Activated CD4-positive, alpha-beta T cell treated with anti-CD3 and anti-CD28 coated beads for 1 hour (primary cell): ENCODE measurements around the gene PFKL.

ENCODE experiments used
- DNase-seq: peaks from one replicate; pipeline ENCODE4 v3.0.0-alpha.2; 2020

Gene PFKL

DNA sequence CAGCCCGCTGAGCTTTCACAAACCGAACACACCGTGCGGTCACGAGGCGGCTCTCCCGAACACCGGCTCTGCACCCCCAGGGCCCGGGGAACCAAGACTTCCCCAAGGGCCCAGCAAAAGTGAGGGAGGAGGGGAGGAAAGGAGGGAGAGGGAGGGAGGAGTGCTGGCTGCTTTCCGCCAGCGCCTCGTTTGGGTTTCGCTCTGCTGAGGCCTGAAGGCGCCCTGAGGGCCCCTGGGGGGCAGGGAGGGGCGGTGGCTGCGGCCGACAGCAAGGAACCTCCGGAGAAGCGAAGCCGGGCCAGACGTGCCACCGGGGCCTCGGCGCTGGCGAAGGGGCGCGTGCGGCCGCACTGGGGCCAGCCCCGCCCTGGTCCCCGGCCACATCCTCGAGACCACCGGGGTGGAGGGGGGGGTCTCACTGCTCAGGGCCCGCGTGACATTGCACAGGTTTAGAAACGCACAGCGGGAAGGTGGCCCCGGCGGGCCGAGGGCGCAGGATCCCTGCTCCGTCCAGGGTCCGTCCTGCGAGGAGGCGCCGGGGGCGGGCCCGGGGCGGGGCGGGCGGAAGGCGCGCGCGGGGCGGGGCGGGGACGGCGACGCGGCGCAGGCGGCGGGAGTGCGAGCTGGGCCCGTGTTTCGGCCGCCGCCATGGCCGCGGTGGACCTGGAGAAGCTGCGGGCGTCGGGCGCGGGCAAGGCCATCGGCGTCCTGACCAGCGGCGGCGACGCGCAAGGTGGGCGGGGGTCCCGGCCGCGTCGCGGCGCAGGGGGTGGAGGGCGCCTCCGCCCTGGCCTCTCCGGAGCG lies at the start of gene PFKL:
TSS of gene PFKL (plus strand) at position 596 of the 804 bp plus-strand sequence. CDS start at position 649, 53 bp downstream.
- peak; percentile 26 for DNase-seq

DNA sequence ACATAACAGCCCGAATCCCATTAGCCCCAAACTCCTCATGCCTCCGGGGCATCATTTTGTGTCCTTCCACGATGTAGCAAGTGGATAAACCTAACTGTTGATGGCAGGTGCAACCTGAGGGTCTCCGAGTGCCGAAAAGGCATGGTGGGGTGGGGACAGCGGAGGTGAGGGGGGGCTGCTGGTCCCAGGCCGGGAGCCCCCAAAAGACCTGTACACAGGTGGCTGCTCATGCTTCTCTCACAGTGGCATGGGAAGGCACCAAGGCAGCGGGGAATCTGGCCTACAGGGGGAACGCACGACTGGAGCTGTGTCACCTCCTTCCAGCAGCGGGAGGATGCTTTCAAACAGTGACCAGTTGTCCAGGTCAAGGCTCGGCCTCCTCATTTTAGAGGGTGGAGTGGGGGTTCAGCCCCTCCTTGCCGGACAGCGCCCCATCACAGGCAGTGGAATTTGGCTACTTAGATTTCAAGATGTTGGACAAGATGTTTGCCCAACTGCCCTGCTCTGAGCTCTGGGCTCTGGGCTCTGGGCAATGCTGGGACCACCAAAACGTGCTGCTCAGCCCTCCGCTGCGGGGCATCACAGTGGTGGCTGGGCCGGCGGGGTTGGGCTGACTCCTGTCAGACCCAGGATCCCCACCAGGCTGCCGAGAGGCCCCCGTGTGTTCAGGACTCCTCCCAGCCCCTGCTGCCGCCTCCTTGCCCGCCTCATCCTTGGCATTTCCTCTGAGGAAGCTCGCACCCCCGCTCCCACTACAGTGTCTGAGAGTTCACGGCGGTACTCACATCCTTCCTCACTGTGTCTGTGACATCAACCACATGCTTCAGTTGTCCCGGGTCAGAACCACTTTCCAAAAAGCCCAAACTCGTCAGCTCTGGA lies 45.8 kb upstream of the PFKL start:
- no peak for DNase-seq

DNA sequence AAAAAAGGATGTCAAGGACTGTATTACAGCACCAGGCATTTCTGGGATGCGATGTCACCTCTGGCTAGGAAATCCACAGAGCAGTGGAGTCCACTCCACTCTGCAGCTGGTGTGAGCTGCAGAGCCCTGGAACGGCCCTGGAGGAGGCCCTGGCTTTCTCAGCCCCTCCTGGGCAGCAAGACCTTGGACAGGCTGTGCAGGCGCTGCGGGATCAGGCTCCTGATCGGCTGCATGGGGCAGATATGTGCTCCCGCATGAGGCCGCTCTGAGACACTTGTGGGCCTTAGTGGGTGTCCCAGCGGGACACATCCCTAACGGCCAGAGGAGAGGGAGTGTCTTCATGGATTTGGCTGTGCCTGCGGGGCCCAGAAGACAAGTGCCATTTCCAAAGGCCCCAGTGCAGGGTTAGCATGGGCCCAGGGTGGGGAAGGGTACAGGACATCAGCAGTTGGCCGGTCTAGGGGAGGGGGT lies 44.3 kb upstream of the PFKL start:
- DNase-seq: no peak

DNA sequence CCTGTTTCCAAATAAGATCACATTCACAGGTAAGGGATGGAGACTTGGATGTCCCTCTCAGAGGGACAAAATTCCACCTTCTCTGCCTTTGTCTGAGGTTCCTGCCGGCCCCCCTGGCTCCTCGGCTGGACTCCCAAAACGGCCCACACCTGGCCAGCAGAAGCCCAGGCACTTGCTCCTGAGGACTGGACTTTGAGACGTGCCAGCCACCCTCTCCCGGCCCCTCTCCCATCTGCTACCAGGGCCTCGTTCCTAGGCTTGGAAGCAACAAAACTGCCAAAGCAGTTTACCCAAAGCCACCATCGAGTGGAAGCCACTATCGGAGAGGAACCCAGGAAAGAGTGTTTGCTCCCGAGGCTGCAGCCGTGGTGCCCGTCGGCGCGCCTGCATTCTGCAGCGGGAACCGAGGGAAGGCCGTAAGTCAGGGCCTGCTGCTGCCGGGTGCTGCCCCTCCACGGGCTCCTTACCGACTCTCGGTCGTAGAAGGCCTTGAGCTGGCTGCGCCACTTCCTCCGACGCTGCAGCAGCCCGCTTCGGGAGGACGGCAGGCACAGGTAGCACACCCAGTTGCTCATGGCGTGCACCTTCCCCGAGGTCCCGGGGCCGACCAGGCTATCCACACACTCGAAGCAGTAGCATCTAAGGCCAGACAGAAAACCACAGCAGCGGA lies 41.7 kb upstream of the PFKL start:
- no peak for DNase-seq

DNA sequence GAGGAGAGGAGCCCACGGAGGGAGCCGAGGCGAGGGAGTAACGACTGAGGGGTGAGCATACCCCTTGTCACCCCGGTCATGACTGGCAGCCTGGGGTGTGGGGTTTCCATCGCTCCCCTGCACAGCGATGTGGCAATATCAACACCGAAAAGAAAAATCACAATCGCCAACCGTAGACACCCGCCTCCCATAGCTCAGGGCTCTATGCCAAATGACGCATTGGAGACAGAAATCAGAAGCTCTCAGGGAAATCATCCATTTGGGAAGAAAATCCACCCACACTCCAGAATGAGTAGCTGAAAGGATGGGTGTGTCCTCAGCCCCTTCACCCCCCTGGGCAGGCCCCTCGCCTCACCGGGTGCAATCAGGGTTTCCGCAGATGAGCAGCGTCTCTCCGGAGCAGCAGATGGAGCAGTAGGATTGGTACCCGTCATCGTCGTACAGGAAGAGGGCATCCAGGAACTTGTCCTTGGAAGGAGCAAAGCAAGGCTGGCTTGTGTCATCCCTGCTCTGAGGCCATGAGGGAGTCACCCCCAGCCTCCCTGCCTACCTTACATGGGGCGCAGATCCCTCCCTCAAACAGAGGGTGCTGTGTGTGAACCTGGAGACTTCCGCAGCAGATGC lies 40.7 kb upstream of the PFKL start:
- no peak for DNase-seq

DNA sequence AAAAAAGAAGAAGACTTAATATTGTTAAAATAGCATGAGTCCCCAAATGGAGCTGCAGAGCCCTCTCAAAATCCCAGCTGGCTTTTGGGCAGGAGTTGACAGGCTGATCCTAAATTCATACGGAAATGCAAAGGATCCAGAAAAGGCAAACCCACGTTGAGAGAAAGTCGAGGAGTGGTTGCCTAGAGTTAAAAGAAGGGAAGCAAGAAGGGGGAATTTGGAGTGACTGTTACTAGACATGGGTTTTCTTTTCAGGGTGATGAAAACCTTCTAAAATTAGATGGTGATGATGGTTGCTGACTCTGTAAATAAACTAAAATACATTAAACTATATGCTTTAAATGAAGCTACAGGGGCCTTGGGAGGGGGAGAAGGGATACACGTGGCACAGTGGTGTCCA lies 39.8 kb upstream of the PFKL start:
- no peak for DNase-seq

DNA sequence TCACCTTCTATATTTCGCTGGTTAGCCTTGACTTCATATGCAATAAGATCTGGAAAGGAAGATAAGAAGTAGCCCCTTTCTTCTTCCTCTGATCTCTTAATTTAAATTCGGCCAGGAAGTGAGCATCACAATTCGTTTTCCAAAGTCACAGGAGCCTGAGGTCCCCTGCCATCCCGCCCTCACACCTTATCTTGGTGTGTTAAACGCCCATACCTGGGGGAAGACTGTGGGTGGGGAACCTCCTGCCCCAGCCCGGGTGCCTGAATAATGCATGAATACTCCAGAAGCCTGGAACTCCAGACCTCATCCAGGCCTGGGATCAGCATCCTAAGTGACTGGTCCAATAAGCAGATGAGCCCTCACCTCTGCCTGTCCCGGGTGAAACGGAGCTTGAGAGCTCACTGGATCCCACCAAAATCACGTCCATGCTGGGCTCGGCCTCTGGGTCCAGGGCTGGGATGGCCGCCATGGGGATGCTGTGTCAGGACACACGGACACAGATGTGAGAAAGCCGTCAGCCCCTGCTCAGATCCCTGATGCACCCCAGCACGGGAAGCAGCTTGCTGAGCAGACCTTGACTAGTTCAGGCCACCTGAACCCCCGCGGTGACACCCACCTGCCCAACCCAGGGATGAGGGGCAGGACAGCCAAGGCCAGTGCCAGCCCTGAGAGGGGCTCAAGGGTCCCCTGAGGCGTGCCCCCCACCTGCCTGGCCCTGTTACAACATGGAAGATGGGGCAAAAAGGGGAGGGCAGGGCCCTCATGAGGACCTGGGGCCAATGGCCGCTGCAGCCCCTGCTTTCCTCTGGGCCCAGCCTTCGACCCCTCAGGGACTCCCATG lies 38.8 kb upstream of the PFKL start:
- no peak for DNase-seq

DNA sequence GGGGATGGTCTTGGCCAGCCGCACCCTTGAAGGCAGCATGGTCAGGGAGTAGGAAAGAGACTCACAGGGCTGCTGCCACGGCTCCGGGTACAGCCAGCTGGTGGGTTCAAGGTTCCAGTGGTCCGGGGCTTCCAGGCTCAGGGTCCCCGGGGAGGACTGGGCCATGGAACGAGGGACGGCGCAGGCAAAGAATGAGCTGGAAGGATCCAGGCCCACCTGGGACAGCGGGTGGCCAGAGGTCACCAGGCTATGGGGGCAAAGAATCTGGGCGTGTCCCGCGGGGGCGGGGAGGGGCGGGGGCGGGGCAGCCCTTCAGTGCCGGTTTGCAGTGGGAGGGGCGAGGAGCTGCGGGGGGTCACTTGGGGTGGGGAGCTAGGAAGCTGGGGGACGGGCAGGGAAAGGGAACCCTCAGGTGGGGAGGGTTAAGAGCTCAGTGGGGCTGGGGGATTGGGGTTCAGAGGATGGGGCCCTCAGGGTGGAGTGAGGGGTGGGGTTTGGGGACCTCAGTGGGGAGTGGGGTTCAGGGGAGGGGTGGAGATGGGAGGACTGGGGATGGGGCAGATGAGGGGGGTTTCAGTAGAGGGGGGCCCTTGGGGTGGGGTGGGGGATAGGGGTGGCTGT lies 38.1 kb upstream of the PFKL start, which contains the start of gene DNMT3L:
TSS of gene DNMT3L (minus strand) at position 223 of the 621 bp plus-strand sequence. CDS start 638 bp downstream, outside the sequence.
- DNase-seq: no peak

DNA sequence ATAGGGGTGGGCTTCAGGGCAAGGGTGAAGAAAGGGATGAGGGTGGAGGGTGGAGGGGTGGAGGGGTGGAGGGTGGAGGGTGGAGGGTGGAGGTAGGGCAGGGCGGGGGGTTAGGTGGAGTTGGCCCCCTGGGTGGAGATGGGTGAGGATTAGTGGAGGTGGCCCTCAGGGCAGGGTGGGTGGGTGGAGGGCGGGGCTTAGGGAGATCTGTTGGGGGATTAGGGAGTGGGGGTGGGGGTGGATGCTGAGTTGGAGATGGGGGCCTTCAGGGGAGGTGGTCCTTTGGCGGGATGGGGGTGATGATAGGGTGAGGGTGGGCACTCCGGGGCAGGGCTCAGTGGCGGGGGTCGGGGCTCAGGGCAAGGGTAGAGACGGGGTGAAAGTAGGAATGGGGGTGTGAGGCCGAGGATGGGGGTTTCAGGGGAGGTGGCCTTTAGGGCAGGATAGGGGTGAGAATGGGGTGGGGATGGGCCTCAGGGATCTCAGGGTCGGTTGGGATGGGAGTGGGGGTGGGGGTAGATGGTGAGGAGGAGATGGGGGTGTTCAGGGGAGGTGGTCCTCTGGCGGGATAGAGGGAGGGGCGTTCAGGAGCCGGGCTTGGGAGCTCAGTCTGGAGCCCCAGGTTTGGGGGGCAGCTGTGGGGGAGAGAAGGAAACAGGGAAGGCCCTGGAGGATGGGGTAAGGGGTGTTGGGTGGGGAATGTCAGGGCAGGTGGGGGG lies 37.4 kb upstream of the PFKL start:
- no peak for DNase-seq

DNA sequence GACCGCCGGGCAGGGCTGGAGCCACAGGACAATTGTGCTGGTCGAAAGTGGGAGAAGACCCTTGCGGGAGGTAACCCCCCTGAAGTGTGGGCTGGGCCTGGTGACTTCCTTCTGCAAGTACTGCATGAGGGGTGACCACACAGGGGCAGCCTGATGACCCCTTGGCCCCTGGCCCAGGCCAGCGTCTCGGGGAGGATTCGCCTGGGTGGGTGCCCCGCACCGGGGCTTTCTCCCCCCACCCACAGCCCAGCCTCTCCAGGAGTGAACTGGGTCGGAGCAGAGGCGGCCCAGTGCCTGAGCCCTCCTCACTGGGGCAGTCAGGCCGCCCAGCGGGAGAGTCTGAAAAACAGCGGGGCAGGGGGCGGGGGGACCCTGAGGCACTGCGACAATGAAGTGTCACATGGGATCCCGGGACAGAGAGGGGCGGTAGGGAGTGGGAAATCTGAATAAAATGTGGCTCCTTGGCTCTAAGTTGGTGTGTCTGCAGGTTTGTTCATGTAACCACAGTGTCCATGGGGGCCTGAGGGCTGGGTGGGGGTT lies 36.6 kb upstream of the PFKL start:
- no peak for DNase-seq

DNA sequence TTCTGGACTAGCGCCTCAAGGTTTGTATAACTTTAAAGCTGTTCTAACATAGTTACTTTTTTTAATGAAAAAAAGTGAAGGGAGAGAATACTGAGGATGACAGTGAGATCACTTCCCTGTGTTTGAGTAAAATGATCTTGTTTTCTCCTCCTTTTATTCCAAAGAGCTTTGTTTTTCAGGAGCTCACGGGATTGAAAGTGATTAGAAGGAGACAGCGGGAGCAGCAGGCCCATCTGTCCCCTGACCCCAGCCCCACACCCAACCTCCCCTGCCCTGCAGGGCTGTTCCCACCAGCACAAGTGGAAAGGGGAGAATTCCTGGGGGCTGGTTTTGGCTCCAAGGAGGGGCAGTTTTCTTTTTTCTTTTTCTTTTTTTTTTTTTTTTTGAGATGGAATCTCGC lies 36.1 kb upstream of the PFKL start:
- no peak for DNase-seq

DNA sequence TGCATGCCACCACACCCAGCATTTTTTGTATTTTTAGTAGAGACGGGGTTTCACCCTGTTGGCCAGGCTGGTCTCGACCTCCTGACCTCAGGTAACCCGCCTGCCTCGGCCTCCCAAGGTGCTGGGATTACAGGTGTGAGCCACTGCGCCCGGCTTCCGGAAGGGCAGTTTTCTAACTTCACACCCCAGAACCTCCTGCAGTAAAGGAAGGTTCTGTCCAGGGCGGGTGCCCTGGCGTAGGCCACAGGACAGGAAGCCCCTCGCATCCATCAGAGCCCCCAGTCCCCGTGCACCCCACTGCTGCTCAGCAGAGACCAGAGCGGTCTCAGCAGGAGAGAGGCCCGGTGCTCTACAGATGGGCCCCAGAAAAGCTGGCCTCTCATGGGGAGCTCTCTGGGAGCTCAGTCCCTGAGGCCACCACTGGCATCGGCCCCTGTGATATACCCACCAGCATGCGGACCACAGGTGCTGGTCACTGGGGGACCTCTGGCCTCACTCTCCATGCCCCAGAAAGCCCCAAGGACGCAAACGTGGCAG lies 34.1 kb upstream of the PFKL start:
- DNase-seq: no peak

DNA sequence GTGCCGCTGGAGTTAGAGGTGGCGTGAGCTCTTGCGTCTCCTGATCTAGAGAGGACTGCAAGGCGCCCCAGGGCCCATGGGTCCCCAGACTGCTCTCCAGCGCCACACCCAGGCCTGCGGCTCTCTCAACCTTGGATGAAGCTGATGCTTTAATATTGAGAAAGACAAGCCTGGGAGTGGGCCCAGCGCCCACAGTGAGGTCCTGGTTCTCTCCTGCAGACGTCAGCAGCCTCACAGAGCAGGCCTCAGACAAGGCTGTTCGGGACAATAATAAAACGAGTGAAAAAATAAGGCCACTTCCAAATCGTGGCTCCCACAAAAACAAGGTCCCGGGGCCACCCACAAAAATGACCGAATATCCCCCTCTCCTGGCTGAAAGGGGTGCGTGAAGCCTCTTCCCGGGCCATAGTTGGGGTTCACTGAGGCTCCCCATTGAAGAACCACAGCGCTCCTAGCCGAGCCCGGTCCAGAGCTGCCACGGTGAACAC lies 32.2 kb upstream of the PFKL start:
- DNase-seq: no peak

DNA sequence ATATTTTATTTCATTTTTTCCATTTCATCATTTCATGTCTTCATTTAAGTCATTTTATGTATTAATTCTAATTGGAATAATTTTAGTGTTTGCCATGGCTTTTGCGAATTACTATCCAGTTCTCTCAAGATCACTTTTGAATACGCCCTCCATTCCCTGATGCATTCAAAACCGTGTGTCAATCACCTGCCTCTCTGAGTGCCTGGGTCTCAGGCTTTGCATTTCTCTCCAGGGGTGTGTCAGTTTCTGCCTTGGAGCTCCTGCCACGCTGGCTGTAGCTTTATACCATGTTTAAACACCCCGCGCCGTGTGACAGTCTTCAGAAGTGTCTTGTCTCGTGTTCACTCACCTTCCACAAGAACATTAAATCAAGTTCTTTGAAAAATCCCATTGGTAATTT lies 30.8 kb upstream of the PFKL start:
- DNase-seq: no peak

DNA sequence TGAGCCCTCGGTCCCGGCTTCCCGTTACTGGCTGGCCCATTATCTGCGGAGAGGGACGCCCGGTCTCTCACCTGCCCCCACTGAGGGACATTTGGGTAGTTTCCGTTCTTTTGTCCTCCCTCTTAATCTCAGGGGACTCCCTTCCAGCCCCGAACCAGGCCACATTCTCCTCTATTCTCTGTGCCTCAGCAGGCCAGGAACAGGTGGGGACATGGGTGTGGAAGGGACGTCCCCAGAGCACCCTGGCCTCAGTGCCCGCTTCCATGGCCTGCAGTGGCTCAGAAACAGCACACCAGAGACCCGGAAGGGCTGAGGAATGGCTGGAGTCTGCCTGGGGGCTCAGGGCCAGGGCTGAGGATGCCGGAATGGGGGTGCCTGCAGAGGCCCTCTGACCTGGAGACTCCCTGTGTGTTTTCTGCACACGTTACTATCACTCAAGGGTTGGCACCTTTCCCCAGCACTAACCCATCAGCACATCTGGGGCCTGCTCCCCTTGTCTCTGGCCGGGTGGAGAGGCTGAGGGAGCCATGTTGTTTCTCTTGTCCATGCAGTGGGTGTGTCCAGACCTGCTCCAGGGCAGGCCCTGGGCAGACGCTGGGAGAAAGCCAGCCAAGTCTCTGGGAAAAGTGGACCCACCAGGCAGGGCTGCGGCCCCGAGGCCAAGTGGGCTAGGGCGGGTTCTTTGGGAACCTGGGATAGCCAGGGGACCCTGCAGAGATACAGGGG lies 28.1 kb upstream of the PFKL start:
- DNase-seq: no peak

DNA sequence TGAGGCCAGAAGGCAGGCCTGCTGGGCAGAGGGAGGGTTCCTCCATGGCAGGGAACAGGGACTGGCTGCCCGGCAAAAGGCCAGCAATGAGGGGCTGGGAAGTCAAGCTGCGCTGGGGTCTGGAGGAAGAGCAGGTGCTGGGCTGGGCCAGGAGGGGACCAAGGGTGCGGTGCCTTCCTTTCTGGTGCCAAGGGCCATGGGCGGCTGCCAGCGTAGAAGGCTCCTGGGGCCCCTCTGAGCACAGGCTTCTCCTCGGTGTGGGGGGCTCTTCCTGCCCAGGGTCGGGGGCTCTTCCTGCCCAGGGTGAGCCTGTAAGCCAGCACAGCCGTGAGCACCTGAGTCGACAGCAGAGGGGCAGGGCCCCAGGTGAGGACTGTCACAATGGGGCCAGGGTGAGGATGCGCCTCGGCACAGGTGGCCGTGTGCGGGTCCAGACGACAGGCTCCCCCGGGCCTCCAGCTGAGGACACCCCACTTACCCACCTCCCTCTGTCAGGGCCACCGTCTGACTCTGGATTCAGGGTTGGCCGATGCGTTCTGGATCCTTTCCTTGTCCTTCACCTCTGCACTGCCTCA lies 27.5 kb upstream of the PFKL start:
- DNase-seq: no peak

DNA sequence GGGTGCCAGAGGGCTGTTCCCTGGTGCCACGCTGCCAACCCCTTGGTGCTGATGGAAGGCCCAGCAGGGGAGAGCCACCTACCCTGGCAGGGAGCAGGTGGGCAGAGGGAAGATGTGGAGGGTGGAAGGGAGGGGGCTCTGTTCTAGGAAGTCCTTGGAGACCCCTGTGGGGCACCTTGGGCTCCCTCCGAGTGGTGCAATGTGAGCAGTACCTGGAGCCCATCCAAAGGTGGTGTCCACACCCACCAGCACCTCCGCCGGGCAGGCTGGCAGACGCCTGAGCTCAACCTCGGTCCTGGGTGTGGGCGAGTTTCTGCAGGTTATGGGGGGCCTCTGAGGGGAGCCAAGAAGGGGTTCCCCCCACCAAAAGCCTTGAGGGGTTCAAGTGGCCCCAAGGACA lies 26.8 kb upstream of the PFKL start:
- no peak for DNase-seq

DNA sequence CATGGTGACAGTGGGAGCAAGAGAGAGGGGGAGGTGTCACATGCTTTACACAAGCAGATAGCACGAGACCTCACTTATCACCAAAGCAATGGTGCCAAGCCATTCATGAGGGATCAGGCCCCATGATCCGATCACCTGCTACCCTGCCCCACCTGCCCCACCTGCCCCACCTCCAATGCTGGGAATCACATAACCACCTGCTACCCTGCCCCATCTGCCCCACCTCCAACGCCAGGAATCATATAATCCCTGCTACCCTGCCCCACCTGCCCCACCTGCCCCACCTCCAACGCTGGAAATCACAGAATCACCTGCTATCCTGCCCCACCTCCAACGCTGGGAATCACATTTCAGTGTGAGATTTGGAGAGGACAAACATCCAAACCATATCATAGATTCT lies 24.8 kb upstream of the PFKL start:
- DNase-seq: no peak
